Testis (tissue), 3 donors: ENCODE results near the gene ST8SIA5. TPM values are rescaled to one million over a fixed set of nuclear protein-coding genes. Genes with fewer than 3 reads are reported as not detected.
A peak's percentile ranks its signal among the peaks of the same experiment; 100 is the strongest.

ENCODE experiments used
- DNase-seq: peaks from one replicate; pipeline ENCODE4 v3.0.0-alpha.2; 2019
- H3K27ac ChIP-seq, 2 donors: fragments of 200-600 bp; sonication (generic); one replicate each; pipeline ENCODE4 v1.5.1; 2019
- H3K27me3 ChIP-seq: fragments of 200-600 bp; sonication (generic); one replicate; pipeline ENCODE4 v1.5.1; 2019
- H3K36me3 ChIP-seq: fragments of 200-600 bp; sonication (generic); one replicate; pipeline ENCODE4 v1.5.1; 2017; ENCODE audit warnings: low read depth; ENCODE audit errors: missing control alignments
- H3K4me1 ChIP-seq: fragments of 200-600 bp; sonication (generic); one replicate; pipeline ENCODE4 v1.5.1; 2019
- H3K4me3 ChIP-seq, 2 donors: fragments of 200-600 bp; sonication (generic); one replicate each; pipeline ENCODE4 v1.5.1; 2017 to 2019
- H3K9me3 ChIP-seq: fragments of 200-600 bp; sonication (generic); one replicate; pipeline ENCODE4 v1.5.1; 2017
- POLR2A ChIP-seq: fragments of 450-650 bp; IDR thresholded peaks from one replicate; pipeline ENCODE4 v1.6.1; 2017; ENCODE audit warnings: antibody characterized with exemption, mild to moderate bottlenecking, moderate library complexity
- WGBS, 2 donors: methylation state at CpG; one replicate each; pipeline ENCODE4 v1.1.5; 2018; 5-methylcytosine and 5-hydroxymethylcytosine counted together
- intact Hi-C: fragments of 100-400 bp; cut with DNase I; formaldehyde crosslinking; loops from one replicate; pipeline ENCODE4 v1.15.1; 2023; ENCODE audit warnings: low total_unique reads
- polyA plus RNA-seq: library from polyadenylated mRNA; stranded (reverse); fragments of 350-450 nt; fragmentation: Illumina TruSeq; extraction: RNeasy Lipid Tissue Mini Kit (QIAGEN cat#74804); gene quantifications from one replicate; pipeline ENCODE4 v1.2.3, GENCODE V29; 2014; ENCODE audit warnings: low read depth, low replicate concordance; ENCODE audit not compliant: insufficient read depth
- total RNA-seq, 2 donors: library from RNA; depleted of rRNA; stranded (reverse); fragments of >200 nt; gene quantifications; one replicate each; pipeline ENCODE4 v1.2.3, GENCODE V29; 2016
- TF ChIP-seq, protein P1 (sequence below), 3 experiments: fragments of 450-650 bp in 2 of 3; fragments of 200-600 bp in 1 of 3; sonication (generic) in 1 of 3; IDR thresholded peaks; one replicate each; pipeline ENCODE4 v1.5.1; 2016 to 2019; ENCODE audit warnings: antibody characterized with exemption in 3 of 3, mild to moderate bottlenecking in 2 of 3, moderate library complexity in 1 of 3

Gene ST8SIA5
- total and polyA plus RNA-seq, 3 donors from 2014 or later: 1.3 to 2.1 (median 1.6) TPM

DNA sequence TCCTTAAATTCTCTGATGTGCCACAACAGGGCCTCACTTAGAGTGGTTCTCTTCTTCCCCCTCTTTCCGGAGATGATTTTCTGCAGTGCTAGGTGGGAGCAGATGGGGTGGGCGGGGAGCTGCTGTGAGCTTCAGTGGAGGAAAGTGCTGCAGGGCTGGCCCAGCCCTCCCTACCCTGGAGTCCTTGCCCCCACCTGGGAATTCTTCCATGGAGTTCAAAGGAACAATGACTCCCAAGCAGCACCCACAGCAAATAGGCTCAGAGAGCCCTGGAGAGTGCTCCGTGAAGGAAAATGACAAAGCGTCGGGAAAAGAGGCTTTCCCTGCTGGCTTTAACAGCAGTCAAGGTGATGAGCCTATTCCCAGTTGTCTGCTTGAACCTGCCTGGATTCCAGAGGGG, 128.6 kb downstream of the ST8SIA5 start:
- H3K4me1 ChIP-seq: peaks cover 9% of the 10 kb centered on the region
- DNase-seq: no peak
- TF ChIP-seq, protein P1, sequence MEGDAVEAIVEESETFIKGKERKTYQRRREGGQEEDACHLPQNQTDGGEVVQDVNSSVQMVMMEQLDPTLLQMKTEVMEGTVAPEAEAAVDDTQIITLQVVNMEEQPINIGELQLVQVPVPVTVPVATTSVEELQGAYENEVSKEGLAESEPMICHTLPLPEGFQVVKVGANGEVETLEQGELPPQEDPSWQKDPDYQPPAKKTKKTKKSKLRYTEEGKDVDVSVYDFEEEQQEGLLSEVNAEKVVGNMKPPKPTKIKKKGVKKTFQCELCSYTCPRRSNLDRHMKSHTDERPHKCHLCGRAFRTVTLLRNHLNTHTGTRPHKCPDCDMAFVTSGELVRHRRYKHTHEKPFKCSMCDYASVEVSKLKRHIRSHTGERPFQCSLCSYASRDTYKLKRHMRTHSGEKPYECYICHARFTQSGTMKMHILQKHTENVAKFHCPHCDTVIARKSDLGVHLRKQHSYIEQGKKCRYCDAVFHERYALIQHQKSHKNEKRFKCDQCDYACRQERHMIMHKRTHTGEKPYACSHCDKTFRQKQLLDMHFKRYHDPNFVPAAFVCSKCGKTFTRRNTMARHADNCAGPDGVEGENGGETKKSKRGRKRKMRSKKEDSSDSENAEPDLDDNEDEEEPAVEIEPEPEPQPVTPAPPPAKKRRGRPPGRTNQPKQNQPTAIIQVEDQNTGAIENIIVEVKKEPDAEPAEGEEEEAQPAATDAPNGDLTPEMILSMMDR (IDR thresholded peaks at IDR 0.05): no peak
- TF ChIP-seq POLR2A: no peak
- H3K36me3 ChIP-seq: no peaks in the 10 kb centered on the region
- intact Hi-C loops: no loop called here
- H3K27me3 ChIP-seq: no peaks in the 10 kb centered on the region
- no peaks in the 10 kb centered on the region for H3K9me3 ChIP-seq
- H3K4me3 ChIP-seq: no peak overlapping the region
- H3K27ac ChIP-seq: no peak overlapping the region
- WGBS, 2 donors: 84 to 90% methylated on average over 4 to 5 of the region's 5 CpGs

DNA sequence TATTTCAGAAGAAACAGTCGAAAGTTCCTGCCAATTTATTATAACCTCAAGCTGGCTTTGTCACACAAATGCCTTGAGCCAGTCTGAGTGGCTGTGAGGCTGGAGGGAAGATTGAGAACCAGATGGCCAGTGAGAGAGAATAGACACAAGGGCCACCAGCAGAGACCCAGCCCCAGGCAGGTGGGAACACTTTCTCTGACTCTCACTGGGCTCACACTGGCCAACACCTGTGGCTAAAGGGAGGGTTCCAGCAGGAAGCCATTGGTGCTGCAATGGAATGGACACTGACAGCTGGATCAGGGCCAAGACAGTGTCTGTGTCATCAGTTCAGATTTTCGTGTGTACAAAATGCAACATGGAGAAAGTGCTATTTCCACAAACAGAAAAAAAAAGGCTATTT, 129.7 kb downstream of the ST8SIA5 start:
- Histone ChIP-seq H3K27me3 (no peaks in the 10 kb centered on the region), H3K27ac (no peak overlapping the region), H3K4me3 (no peak overlapping the region), H3K36me3 (no peaks in the 10 kb centered on the region), H3K4me1 (peaks cover 9% of the 10 kb centered on the region), H3K9me3 (no peaks in the 10 kb centered on the region)
- no peak for TF ChIP-seq POLR2A
- TF ChIP-seq, protein P1 (IDR thresholded peaks at IDR 0.05): no peak
- intact Hi-C loops: no loop called here
- WGBS, 2 donors: 68 to 73% methylated on average over 2 of the region's 2 CpGs
- DNase-seq: no peak

DNA sequence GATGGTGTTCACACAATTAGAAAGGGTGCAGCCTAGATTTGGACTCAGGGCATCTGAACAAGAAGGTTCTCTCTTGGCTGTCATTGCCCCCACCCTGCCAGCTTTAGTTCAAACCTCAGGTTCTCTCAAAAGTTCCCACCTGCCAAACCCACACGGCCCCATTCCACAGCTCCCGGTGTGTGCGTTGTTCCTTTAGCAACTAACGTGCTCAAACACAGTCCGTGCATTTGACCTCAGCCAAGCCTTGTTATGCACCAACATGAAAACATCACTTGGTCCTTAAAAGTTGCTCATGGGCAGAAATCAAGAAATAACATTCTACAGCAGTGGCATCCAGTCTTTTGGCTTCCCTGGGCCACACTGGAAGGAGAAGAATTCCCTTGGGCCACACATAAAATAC, 131.8 kb downstream of the ST8SIA5 start:
- intact Hi-C loops: no loop called here
- no peak for DNase-seq
- Histone ChIP-seq H3K9me3 (no peaks in the 10 kb centered on the region), H3K36me3 (no peaks in the 10 kb centered on the region), H3K27ac (no peak overlapping the region), H3K4me1 (peaks cover 9% of the 10 kb centered on the region), H3K27me3 (no peaks in the 10 kb centered on the region), H3K4me3 (no peak overlapping the region)
- WGBS, 2 donors: 93 to 95% methylated on average over 5 of the region's 5 CpGs
- TF ChIP-seq, protein P1 (IDR thresholded peaks at IDR 0.05): no peak
- no peak for TF ChIP-seq POLR2A

DNA sequence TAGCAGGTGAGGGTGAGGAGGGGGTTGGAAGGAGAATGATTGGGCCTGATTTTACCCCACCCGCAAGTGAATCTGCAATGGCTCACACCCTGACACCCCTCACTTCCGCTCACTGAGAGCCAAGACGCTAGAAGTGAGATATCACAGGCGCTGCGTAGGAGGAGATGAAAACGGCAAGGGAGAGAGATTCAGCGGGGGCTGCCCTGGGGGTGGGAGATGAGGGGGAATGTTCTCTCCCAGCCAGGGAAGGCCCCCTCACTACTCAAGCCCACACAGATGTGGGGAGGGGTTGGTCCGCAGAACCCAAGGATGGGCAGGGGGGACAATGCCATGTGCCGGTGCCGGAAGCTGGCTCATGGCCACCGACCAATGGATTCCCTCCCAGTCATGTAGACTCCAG, 132.7 kb downstream of the ST8SIA5 start:
- peak overlapping the region in 1 of 2 donors; percentile 9 for H3K4me3 ChIP-seq
- no peak overlapping the region for H3K27ac ChIP-seq
- WGBS, 2 donors: 22 to 31% methylated on average over 11 of the region's 11 CpGs
- no peaks in the 10 kb centered on the region for H3K9me3 ChIP-seq
- DNase-seq: no peak
- H3K27me3 ChIP-seq: no peaks in the 10 kb centered on the region
- H3K36me3 ChIP-seq: no peaks in the 10 kb centered on the region
- no peak for TF ChIP-seq POLR2A
- TF ChIP-seq, protein P1 (IDR thresholded peaks at IDR 0.05): no peak
- peaks cover 9% of the 10 kb centered on the region for H3K4me1 ChIP-seq
- intact Hi-C loops: no loop called here

DNA sequence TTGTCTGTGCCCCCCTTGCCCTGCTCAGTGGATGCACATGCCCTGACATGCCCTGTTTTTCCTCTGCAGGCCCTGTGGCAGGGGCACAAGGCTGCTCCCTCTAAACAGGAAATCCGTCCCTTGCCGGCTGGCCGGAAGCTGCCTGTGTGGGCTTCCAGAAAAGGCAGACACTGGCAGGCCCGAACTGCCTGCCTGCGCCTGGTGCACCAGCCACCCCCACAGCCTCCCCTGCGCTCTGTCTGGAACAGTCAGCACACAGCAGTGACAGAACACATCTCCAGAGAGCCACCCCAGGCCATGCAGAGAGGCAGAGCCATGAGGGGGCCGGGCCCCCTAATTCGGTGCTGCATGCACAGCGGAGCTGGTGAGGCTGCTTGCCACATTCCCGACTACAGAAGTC, 133.3 kb downstream of the ST8SIA5 start:
- intact Hi-C loops: no loop called here
- Histone ChIP-seq H3K27ac (no peak overlapping the region), H3K36me3 (no peaks in the 10 kb centered on the region), H3K27me3 (no peaks in the 10 kb centered on the region), H3K4me1 (peaks cover 9% of the 10 kb centered on the region), H3K9me3 (no peaks in the 10 kb centered on the region), H3K4me3 (peak overlapping the region in 1 of 2 donors; percentile 9)
- DNase-seq: no peak
- 22 to 44% methylated on average over 3 to 10 of the region's 10 CpGs for WGBS, 2 donors
- TF ChIP-seq POLR2A: no peak
- TF ChIP-seq, protein P1 (IDR thresholded peaks at IDR 0.05): no peak
